HepG2 (cell line): ENCODE data around the gene SERHL2. TPM values are rescaled to one million over a fixed set of nuclear protein-coding genes. Genes with fewer than 3 reads are reported as not detected.

ENCODE experiments used
- ATAC-seq: fragments of 200-7000 bp; cut with Tn5 transposase; 3 replicates; pipeline ENCODE4 v1.9.1; 2020; ENCODE audit warnings: mild to moderate bottlenecking, moderate library complexity
- BruUV-seq: library from RNA; stranded (reverse); fragments of 400-500 nt; replicated peaks from 2 replicates; lab custom pipeline; 2021; lab: Mats Ljungman, UMichigan
- CTCF ChIA-PET: fragments of 300-600 bp; formaldehyde crosslinking; extraction: SDS; loops from one replicate; lab custom pipeline; 2021; ENCODE audit warnings: low total read pairs, inconsistent platforms, low intra/inter-chr PET ratio; lab: Yijun Ruan, JAX
- POLR2A ChIA-PET: fragments of 350-600 bp; sonication (Branson Sonifier 250); formaldehyde crosslinking; loops from one replicate; lab custom pipeline; 2020; ENCODE audit warnings: antibody characterized with exemption, inconsistent platforms; lab: Yijun Ruan, JAX
- DNase-seq: peaks from one replicate; pipeline ENCODE4 v3.0.0-alpha.2; 2015; ENCODE audit warnings: low spot score
- FAIRE-seq: peaks from 3 replicates; lab custom pipeline; 2011; peaks lifted over from hg19 to GRCh38; lab: Jason Lieb, UNC
- H2AFZ ChIP-seq: one replicate; pipeline ENCODE4 v1.6.1; 2011; ENCODE audit warnings: low read length, inconsistent platforms
- H3K27ac ChIP-seq: fragments of 300-600 bp; 3 replicates; pipeline ENCODE4 v1.8.0; 2011; ENCODE audit warnings: mixed run types, mild to moderate bottlenecking, mixed read lengths, low read length, inconsistent platforms; ENCODE audit not compliant: insufficient read depth; ENCODE audit errors: extremely low read length
- H3K27me3 ChIP-seq, 2 experiments: fragments of 200-600 bp in 1 of 2; 2 replicates in 1 of 2; 3 replicates in 1 of 2; pipeline versions ENCODE4 v1.6.0 to v1.8.0; 2011; ENCODE audit warnings: low read length in 2 of 2, mild to moderate bottlenecking in 2 of 2, moderate library complexity in 2 of 2, inconsistent platforms in 1 of 2; ENCODE audit not compliant: insufficient read depth in 2 of 2, control insufficient read depth in 1 of 2
- H3K36me3 ChIP-seq, 2 experiments: fragments of 200-600 bp in 1 of 2; replicated peaks in 1 of 2; 2 replicates in 1 of 2; 3 replicates in 1 of 2; pipeline versions ENCODE4 v1.5.1 to v1.8.0; 2011; ENCODE audit warnings: low read length in 2 of 2, inconsistent platforms in 1 of 2; ENCODE audit not compliant: insufficient read depth in 2 of 2, control insufficient read depth in 1 of 2
- H3K4me1 ChIP-seq: 2 replicates; pipeline ENCODE4 v1.5.1; 2012; ENCODE audit warnings: low read length, inconsistent platforms; ENCODE audit not compliant: insufficient read depth
- H3K4me2 ChIP-seq: 2 replicates; pipeline ENCODE4 v1.6.0; 2011; ENCODE audit warnings: low read depth, low read length, inconsistent platforms
- H3K4me3 ChIP-seq, 3 experiments: fragments of 200-600 bp in 1 of 3; sonication (generic), shearing (Covaris generic) in 1 of 3; replicated peaks in 1 of 3; 2 replicates each; pipeline ENCODE4 v1.5.1; 2011 to 2016; ENCODE audit warnings: low read length in 3 of 3, inconsistent platforms in 2 of 3, low read depth in 2 of 3, mild to moderate bottlenecking in 2 of 3, control low read depth in 1 of 3, mixed read lengths in 1 of 3; ENCODE audit not compliant: insufficient read depth in 1 of 3
- H3K79me2 ChIP-seq: one replicate; pipeline ENCODE4 v1.6.1; 2011; ENCODE audit warnings: low read length, inconsistent platforms; ENCODE audit not compliant: insufficient read depth
- H3K9ac ChIP-seq: 2 replicates; pipeline ENCODE4 v1.6.0; 2011; ENCODE audit warnings: mild to moderate bottlenecking, low read depth, low read length, inconsistent platforms; ENCODE audit not compliant: insufficient read depth
- H3K9me3 ChIP-seq: 2 replicates; pipeline ENCODE4 v1.5.1; 2012; ENCODE audit warnings: mild to moderate bottlenecking, low read length
- H4K20me1 ChIP-seq: 2 replicates; pipeline ENCODE4 v1.6.0; 2011; ENCODE audit warnings: inconsistent platforms, mild to moderate bottlenecking, low read length, moderate library complexity; ENCODE audit not compliant: insufficient read depth
- AGO1 ChIP-seq: fragments of 200-400 bp; formaldehyde crosslinking; IDR thresholded peaks from 2 replicates; pipeline ENCODE4 v1.6.1; 2017; ENCODE audit warnings: mild to moderate bottlenecking, low read depth, low read length, moderate library complexity; ENCODE audit not compliant: poor library complexity, severe bottlenecking
- ARNTL ChIP-seq: sonication (generic); formaldehyde crosslinking; IDR thresholded peaks from 2 replicates; pipeline ENCODE4 v1.4.0; 2020; ENCODE audit warnings: mild to moderate bottlenecking, missing genetic modification reagents
- GABPA ChIP-seq, 2 experiments: IDR thresholded peaks; 2 replicates each; pipeline ENCODE4 v1.6.1; 2011 to 2016; ENCODE audit warnings: low read depth in 2 of 2, low read length in 1 of 2, missing biosample characterization in 1 of 2, missing genetic modification characterization in 1 of 2
- ISX ChIP-seq: sonication (generic); formaldehyde crosslinking; conservative IDR thresholded peaks from 2 replicates; pipeline ENCODE4 v1.5.0; 2020; ENCODE audit warnings: missing genetic modification reagents
- MIER2 ChIP-seq: IDR thresholded peaks from 2 replicates; pipeline ENCODE4 v1.6.1; 2016; ENCODE audit warnings: missing biosample characterization, missing genetic modification reagents
- MLXIP ChIP-seq: sonication (generic); formaldehyde crosslinking; IDR thresholded peaks from 2 replicates; pipeline ENCODE4 v1.9.0; 2021; ENCODE audit warnings: missing genetic modification reagents, borderline replicate concordance
- NFE2 ChIP-seq: sonication (generic); formaldehyde crosslinking; IDR thresholded peaks from 2 replicates; pipeline ENCODE4 v1.4.0; 2020; ENCODE audit warnings: missing genetic modification reagents
- RARG ChIP-seq: sonication (generic); formaldehyde crosslinking; IDR thresholded peaks from 2 replicates; pipeline ENCODE4 v1.4.0; 2020; ENCODE audit warnings: low read depth, mild to moderate bottlenecking, missing genetic modification reagents
- SIN3A ChIP-seq: IDR thresholded peaks from 2 replicates; pipeline ENCODE4 v1.6.1; 2011; ENCODE audit warnings: low read depth, mild to moderate bottlenecking, control low read depth, low read length, borderline replicate concordance
- SIX1 ChIP-seq: sonication (generic); formaldehyde crosslinking; IDR thresholded peaks from 2 replicates; pipeline ENCODE4 v1.4.0; 2020; ENCODE audit warnings: missing genetic modification reagents, borderline replicate concordance
- SMARCC2 ChIP-seq: fragments of 450-650 bp; IDR thresholded peaks from 2 replicates; pipeline ENCODE4 v1.6.1; 2017; ENCODE audit warnings: antibody characterized with exemption, mild to moderate bottlenecking
- TAF1 ChIP-seq: sonication (generic); formaldehyde crosslinking; IDR thresholded peaks from 2 replicates; pipeline ENCODE4 v1.4.0; 2020; ENCODE audit warnings: missing genetic modification reagents
- TCF7 ChIP-seq: sonication (generic); IDR thresholded peaks from 2 replicates; pipeline ENCODE4 v1.6.1; 2016; ENCODE audit warnings: antibody characterized with exemption, low read depth
- TSC22D2 ChIP-seq: sonication (generic); formaldehyde crosslinking; IDR thresholded peaks from 2 replicates; pipeline ENCODE4 v1.5.1; 2020; ENCODE audit warnings: missing genetic modification reagents, mild to moderate bottlenecking, borderline replicate concordance
- ZBTB21 ChIP-seq: sonication (generic); formaldehyde crosslinking; IDR thresholded peaks from 2 replicates; pipeline ENCODE4 v1.4.0; 2020; ENCODE audit warnings: missing genetic modification reagents
- ZFP37 ChIP-seq: sonication (generic); formaldehyde crosslinking; IDR thresholded peaks from 2 replicates; pipeline ENCODE4 v1.4.0; 2020; ENCODE audit warnings: missing genetic modification reagents, borderline replicate concordance
- ZNF646 ChIP-seq: sonication (generic); formaldehyde crosslinking; IDR thresholded peaks from 2 replicates; pipeline ENCODE4 v1.9.0; 2021; ENCODE audit warnings: mild to moderate bottlenecking, missing genetic modification reagents
- WGBS: methylation state at CpG from one replicate; pipeline ENCODE4 v1.1.6; 2017; ENCODE audit warnings: low lambda C conversion rate; 5-methylcytosine and 5-hydroxymethylcytosine counted together
- in situ Hi-C: cut with HindIII; loops from 2 replicates; pipeline ENCODE4 v1.10.0; 2017; ENCODE audit warnings: low pct_unique_long_range_greater_than_20kb; ENCODE audit not compliant: extremely low pct_ligation_motif_present
- intact Hi-C: fragments of 100-400 bp; cut with micrococcal nuclease; formaldehyde crosslinking; loops from one replicate; pipeline ENCODE4 v1.10.0; 2022; ENCODE audit not compliant: unreplicated experiment
- polyA plus RNA-seq, 8 experiments: library from polyadenylated mRNA; depleted of rRNA in 3 of 8; stranded (reverse) in 7 of 8; unstranded in 1 of 8; fragments of >200 nt; fragmentation: Illumina TruSeq in 4 of 8; extraction: Trizol in 4 of 8; gene quantifications; 2 replicates each; pipeline versions ENCODE4 v1.2.1 to v1.2.3, GENCODE V29; 2011 to 2016; ENCODE audit warnings: low read depth in 4 of 8, missing spikeins in 1 of 8, mixed read lengths in 1 of 8; ENCODE audit not compliant: insufficient read depth in 1 of 8
- total RNA-seq, 5 experiments: library from RNA; depleted of rRNA; stranded (reverse); fragments of >200 nt; fragmentation: Illumina TruSeq; extraction: Trizol; gene quantifications; 2 replicates each; pipeline ENCODE4 v1.2.3, GENCODE V29; 2016; ENCODE audit warnings: low read depth in 1 of 5

The SERHL2 gene
- total and polyA plus RNA-seq, 2 of the 13 experiments (the other 11 are each of a cell fraction or from before 2014, with no cell fraction given) = 1.0 to 1.8 TPM

- no peak overlapping the region for H2AFZ ChIP-seq
- H3K36me3 ChIP-seq = no peaks in the 10 kb centered on the region
- FAIRE-seq (peak; percentile 37), DNase-seq (peak; percentile 53), ATAC-seq (peak; percentile 27; the same call in 2 of the 3 replicates)
- ChIA-PET POLR2A (interaction anchor here (0.9 to 1.0 kb wide), 2 partner anchors 15 to 26 kb away, joined by 3 to 4 read pairs; no protein-coding TSS in a partner anchor), CTCF (no interaction called here)
- H3K4me2 ChIP-seq = no peak overlapping the region
- intact Hi-C loops (no loop called here), in situ Hi-C loops (no loop called here)
- no peaks in the 10 kb centered on the region for H3K79me2 ChIP-seq
- H3K4me1 ChIP-seq = peaks cover 31% of the 10 kb centered on the region
- WGBS = 46% methylated on average over 7 of the region's 7 CpGs
- H3K9me3 ChIP-seq = no peaks in the 10 kb centered on the region
- H4K20me1 ChIP-seq = no peaks in the 10 kb centered on the region
- no peak overlapping the region for H3K9ac ChIP-seq
- no peak overlapping the region for H3K4me3 ChIP-seq
- H3K27me3 ChIP-seq = no peaks in the 10 kb centered on the region; a peak in 1 of 5 replicates
- BruUV-seq = no TSS peak
- no peak overlapping the region for H3K27ac ChIP-seq
- no peak for TF ChIP-seq NFE2 (CRISPR knock-in tag)
- no peak for TF ChIP-seq ZBTB21 (CRISPR knock-in tag)
- TF ChIP-seq SMARCC2 = no peak
- no peak for TF ChIP-seq TAF1 (CRISPR knock-in tag)
- TF ChIP-seq SIN3A = no peak
- TF ChIP-seq MIER2 (CRISPR knock-in tag) = no peak
- TF ChIP-seq ZNF646 (CRISPR knock-in tag) = no peak
- no peak for TF ChIP-seq TCF7
- no peak for TF ChIP-seq GABPA (IDR thresholded peaks at IDR 0.05; ENCODE audit: low read depth, low read length)
- peak; percentile 18; the same call in 1 of the 2 replicates for TF ChIP-seq GABPA (CRISPR knock-in tag; IDR thresholded peaks at IDR 0.05; ENCODE audit: low read depth)
- peak; percentile 92 for TF ChIP-seq ZFP37 (CRISPR knock-in tag)
- no peak for TF ChIP-seq AGO1
- TF ChIP-seq ISX = no peak
- TF ChIP-seq TSC22D2 = no peak
- no peak for TF ChIP-seq RARG (CRISPR knock-in tag)
- TF ChIP-seq SIX1 (CRISPR knock-in tag) = no peak
- TF ChIP-seq ARNTL (CRISPR knock-in tag) = no peak
- 0 out of 2 replicates have a peak, but pooled peaks have one; percentile 44 for TF ChIP-seq MLXIP (CRISPR knock-in tag)
These were observed 17.6 kb upstream of the SERHL2 start for GRCh38 chr22:42536166-42536565.
